ENCODE measurements around the gene PCP4L1.

GRCh38 chr1:161259345-161259702 is 779 bp downstream of the PCP4L1 start:
- TF ChIP-seq POLR2A (IDR thresholded peaks at IDR 0.05) (no peak), CTCF (IDR thresholded peaks at IDR 0.05) (no peak)

Measured in adrenal gland (tissue), 5 donors.